ENCODE results near the gene HOATZ. TPM values are rescaled to one million over a fixed set of nuclear protein-coding genes. Genes with fewer than 3 reads are reported as not detected.

HOATZ gene
- total and polyA plus RNA-seq, 2 of the 13 experiments (the other 11 are each of a cell fraction or from before 2014, with no cell fraction given), result not detected

DNA sequence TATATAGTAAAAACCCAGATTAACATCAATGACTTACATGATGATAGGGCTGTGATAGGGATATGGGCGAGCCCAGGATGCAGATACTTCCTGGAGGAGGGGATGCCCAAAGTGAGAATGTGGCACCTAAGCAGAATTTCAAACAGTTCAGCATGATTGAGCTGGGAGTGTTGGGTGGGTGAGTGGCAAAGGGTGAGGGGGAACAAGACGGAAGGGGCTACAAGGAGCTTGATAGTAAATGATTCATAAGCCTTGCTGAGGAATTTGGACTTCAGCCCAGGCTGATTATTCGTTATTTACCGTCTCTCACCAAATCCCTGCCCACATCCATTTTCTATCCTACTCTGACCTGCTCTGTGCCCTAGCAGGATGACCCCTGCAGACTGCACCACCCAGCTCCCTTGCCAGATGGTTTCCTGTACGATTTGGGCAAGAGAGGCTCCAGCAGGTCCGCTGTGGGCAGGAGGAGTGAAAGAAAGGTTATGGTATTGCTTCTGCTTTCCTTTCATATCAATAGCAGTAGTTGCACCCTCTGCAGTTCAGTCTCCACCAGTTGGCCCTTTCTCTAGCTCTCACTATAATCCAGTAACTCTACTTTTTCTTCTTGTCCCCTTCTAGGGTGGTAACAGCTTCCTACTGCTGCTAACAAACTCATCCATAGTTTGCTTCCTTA, 57.4 kb downstream of the HOATZ start (continued):
- TF ChIP-seq ZNF615 (CRISPR knock-in tag; IDR thresholded peaks at IDR 0.05; ENCODE audit: borderline replicate concordance) (no peak), EHMT2 (IDR thresholded peaks at IDR 0.05; ENCODE audit: borderline replicate concordance, low read depth, low read length) (no peak), MBNL3 (CRISPR knock-in tag; conservative IDR thresholded peaks at IDR 0.05) (no peak), RFX3 (CRISPR knock-in tag; IDR thresholded peaks at IDR 0.05) (no peak), ZEB1 (IDR thresholded peaks at IDR 0.05; ENCODE audit: insufficient replicate concordance, low read depth) (no peak), KDM6A (CRISPR knock-in tag; IDR thresholded peaks at IDR 0.05; ENCODE audit: low read depth) (no peak), ZNF292 (CRISPR knock-in tag; IDR thresholded peaks at IDR 0.05; ENCODE audit: borderline replicate concordance, low read depth) (peak; percentile 58; the same call in 1 of the 2 replicates), SOX13 (IDR thresholded peaks at IDR 0.05) (no peak), SOX13 (CRISPR knock-in tag; conservative IDR thresholded peaks at IDR 0.05 in 1 of 2, IDR thresholded peaks at IDR 0.05 in 1 of 2) (0 out of 4 replicates have a peak, but pooled peaks of 1 of the 2 experiments have one; percentile 5), NFE2L1 (CRISPR knock-in tag; IDR thresholded peaks at IDR 0.05; ENCODE audit: borderline replicate concordance) (no peak), HDAC6 (IDR thresholded peaks at IDR 0.05; ENCODE audit: low read depth, low read length) (no peak), ZNF138 (CRISPR knock-in tag; IDR thresholded peaks at IDR 0.05; ENCODE audit: low read depth) (no peak), ZNF790 (CRISPR knock-in tag; IDR thresholded peaks at IDR 0.05; ENCODE audit: borderline replicate concordance) (no peak), GLI4 (CRISPR knock-in tag; IDR thresholded peaks at IDR 0.05; ENCODE audit: borderline replicate concordance) (no peak), RFXAP (CRISPR knock-in tag; IDR thresholded peaks at IDR 0.05; ENCODE audit: borderline replicate concordance) (no peak), PAXIP1 (CRISPR knock-in tag; conservative IDR thresholded peaks at IDR 0.05) (0 out of 2 replicates have a peak, but pooled peaks have one; percentile 40), MAZ (IDR thresholded peaks at IDR 0.05; ENCODE audit: borderline replicate concordance, low read depth, low read length) (no peak), MAZ (CRISPR knock-in tag; IDR thresholded peaks at IDR 0.05; ENCODE audit: low read depth) (no peak), EP300 (IDR thresholded peaks at IDR 0.05; ENCODE audit: low read depth in 2 of 2, low read length in 2 of 2) (peak in 1 of 2 experiments; percentile 7; a peak in 1 of 4 replicates), EP300 (CRISPR knock-in tag; IDR thresholded peaks at IDR 0.05; ENCODE audit: borderline replicate concordance) (no peak), SALL1 (CRISPR knock-in tag; IDR thresholded peaks at IDR 0.05) (peak; percentile 47; the same call in 1 of the 2 replicates), MTA3 (CRISPR knock-in tag; IDR thresholded peaks at IDR 0.05) (no peak)
- TF ChIP-seq, protein P1, sequence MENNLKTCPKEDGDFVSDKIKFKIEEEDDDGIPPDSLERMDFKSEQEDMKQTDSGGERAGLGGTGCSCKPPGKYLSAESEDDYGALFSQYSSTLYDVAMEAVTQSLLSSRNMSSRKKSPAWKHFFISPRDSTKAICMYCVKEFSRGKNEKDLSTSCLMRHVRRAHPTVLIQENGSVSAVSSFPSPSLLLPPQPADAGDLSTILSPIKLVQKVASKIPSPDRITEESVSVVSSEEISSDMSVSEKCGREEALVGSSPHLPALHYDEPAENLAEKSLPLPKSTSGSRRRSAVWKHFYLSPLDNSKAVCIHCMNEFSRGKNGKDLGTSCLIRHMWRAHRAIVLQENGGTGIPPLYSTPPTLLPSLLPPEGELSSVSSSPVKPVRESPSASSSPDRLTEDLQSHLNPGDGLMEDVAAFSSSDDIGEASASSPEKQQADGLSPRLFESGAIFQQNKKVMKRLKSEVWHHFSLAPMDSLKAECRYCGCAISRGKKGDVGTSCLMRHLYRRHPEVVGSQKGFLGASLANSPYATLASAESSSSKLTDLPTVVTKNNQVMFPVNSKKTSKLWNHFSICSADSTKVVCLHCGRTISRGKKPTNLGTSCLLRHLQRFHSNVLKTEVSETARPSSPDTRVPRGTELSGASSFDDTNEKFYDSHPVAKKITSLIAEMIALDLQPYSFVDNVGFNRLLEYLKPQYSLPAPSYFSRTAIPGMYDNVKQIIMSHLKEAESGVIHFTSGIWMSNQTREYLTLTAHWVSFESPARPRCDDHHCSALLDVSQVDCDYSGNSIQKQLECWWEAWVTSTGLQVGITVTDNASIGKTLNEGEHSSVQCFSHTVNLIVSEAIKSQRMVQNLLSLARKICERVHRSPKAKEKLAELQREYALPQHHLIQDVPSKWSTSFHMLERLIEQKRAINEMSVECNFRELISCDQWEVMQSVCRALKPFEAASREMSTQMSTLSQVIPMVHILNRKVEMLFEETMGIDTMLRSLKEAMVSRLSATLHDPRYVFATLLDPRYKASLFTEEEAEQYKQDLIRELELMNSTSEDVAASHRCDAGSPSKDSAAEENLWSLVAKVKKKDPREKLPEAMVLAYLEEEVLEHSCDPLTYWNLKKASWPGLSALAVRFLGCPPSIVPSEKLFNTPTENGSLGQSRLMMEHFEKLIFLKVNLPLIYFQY (CRISPR knock-in tag; IDR thresholded peaks at IDR 0.05; ENCODE audit: borderline replicate concordance), result no peak
